ENCODE measurements around the gene GCSAML.
"Not testable (repeated sequence)": the region's sequence is repeated elsewhere in the genome, so short reads cannot be mapped to it uniquely, and the experiment has no call there.

Gene GCSAML

GRCh38 chr1:247548769-247549182 is at the start of gene GCSAML:
GCSAML (plus strand) TSS chr1:247549134; CDS start chr1:247549192, 58 bp downstream.
- no peak for DNase-seq (ENCODE audit: low read depth)

GRCh38 chr1:247500865-247501264 is 48.1 kb upstream of the GCSAML start:
- no peak for DNase-seq (ENCODE audit: low read depth)

- no peak for DNase-seq (ENCODE audit: low read depth)
These were observed 42.1 kb upstream of the GCSAML start for GRCh38 chr1:247506831-247507230.

- no peak for DNase-seq (ENCODE audit: low read depth)
These were observed 30.9 kb upstream of the GCSAML start for GRCh38 chr1:247517795-247518612.

GRCh38 chr1:247518613-247518891 is 30.4 kb upstream of the GCSAML start:
- DNase-seq (ENCODE audit: low read depth): no peak

- not testable (repeated sequence) for DNase-seq (ENCODE audit: low read depth)
These were observed 27.0 kb upstream of the GCSAML start for GRCh38 chr1:247521886-247522285.

- no peak for DNase-seq (ENCODE audit: low read depth)
These were observed 20.0 kb upstream of the GCSAML start for GRCh38 chr1:247528812-247529474.

GRCh38 chr1:247529771-247530355 is 19.1 kb upstream of the GCSAML start:
- no peak for DNase-seq (ENCODE audit: low read depth)

GRCh38 chr1:247530785-247531184 is 18.1 kb upstream of the GCSAML start:
- DNase-seq (ENCODE audit: low read depth): no peak

GRCh38 chr1:247531937-247532336 is 17.0 kb upstream of the GCSAML start:
- no peak for DNase-seq (ENCODE audit: low read depth)

GRCh38 chr1:247535402-247535801 is 13.5 kb upstream of the GCSAML start:
- DNase-seq (ENCODE audit: low read depth): no peak

GRCh38 chr1:247536340-247536739 is 12.6 kb upstream of the GCSAML start, which contains the start of gene OR2C3:
OR2C3 (minus strand) TSS chr1:247536440; CDS start chr1:247532511, 3,929 bp downstream.
- no peak for DNase-seq (ENCODE audit: low read depth)

GRCh38 chr1:247538561-247538960 is 10.4 kb upstream of the GCSAML start:
- DNase-seq (ENCODE audit: low read depth): no peak

- no peak for DNase-seq (ENCODE audit: low read depth)
These were observed 9.7 kb upstream of the GCSAML start for GRCh38 chr1:247539215-247539614.

GRCh38 chr1:247540581-247540980 is 8.4 kb upstream of the GCSAML start:
- no peak for DNase-seq (ENCODE audit: low read depth)

GRCh38 chr1:247542811-247543210 is 6.1 kb upstream of the GCSAML start:
- no peak for DNase-seq (ENCODE audit: low read depth)

- no peak for DNase-seq (ENCODE audit: low read depth)
These were observed 842 bp upstream of the GCSAML start for GRCh38 chr1:247548092-247548491.

GRCh38 chr1:247551721-247552120 is 2.8 kb downstream of the GCSAML start:
- peak; percentile 4 for DNase-seq (ENCODE audit: low read depth)

- DNase-seq (ENCODE audit: low read depth): no peak
These were observed 3.3 kb downstream of the GCSAML start for GRCh38 chr1:247552231-247552630.

GRCh38 chr1:247557926-247558674 is 9.2 kb downstream of the GCSAML start:
- no peak for DNase-seq (ENCODE audit: low read depth)

- no peak for DNase-seq (ENCODE audit: low read depth)
These were observed 12.8 kb downstream of the GCSAML start for GRCh38 chr1:247561711-247562110.

- DNase-seq (ENCODE audit: low read depth): no peak
These were observed 13.3 kb downstream of the GCSAML start for GRCh38 chr1:247562198-247562597.
